Left cardiac atrium (tissue), 4 donors: Measurements from ENCODE around the gene NUP62. TPM values are rescaled to one million over a fixed set of nuclear protein-coding genes. Genes with fewer than 3 reads are reported as not detected.

Source experiments
- ATAC-seq, 2 donors: fragments of 200-7000 bp; cut with Tn5 transposase; one replicate each; pipeline ENCODE4 v1.9.1; 2020; ENCODE audit warnings: mild to moderate bottlenecking in 2 of 2, moderate library complexity in 2 of 2
- DNase-seq: peaks from one replicate; pipeline ENCODE4 v3.0.0-alpha.2; 2020
- intact Hi-C, 2 donors: fragments of 100-400 bp; cut with DNase I; formaldehyde crosslinking; loops; one replicate each; pipeline versions ENCODE4 v1.14.1 to v1.15.1; 2022 to 2023
- microRNA-seq, 2 donors: library from miRNA; unstranded; fragments of <30 nt; microRNA quantifications; one replicate each; pipeline ENCODE4 v1.2.0, GENCODE V29; 2020
- total RNA-seq, 2 donors: library from RNA; stranded (reverse); fragmentation: NEBNext Ultra II Directional; extraction: Animal tissue kit (Norgen Biotek cat#: 25700); gene quantifications; one replicate each; pipeline ENCODE4 v1.2.1, GENCODE V29; 2021
- donor health status: DM: no; HTN: yes; CAD: no.
- donor health status: DM: no; HTN: yes; CAD: no; lungs with severe emphysema.
- donor health status: DM: yes; HTN: yes; CAD: no.
- donor health status: Dilated cardiomyopathy.

The NUP62 gene
- total RNA-seq, 2 donors from 2014 or later: 28.1 to 29.8 TPM

DNA sequence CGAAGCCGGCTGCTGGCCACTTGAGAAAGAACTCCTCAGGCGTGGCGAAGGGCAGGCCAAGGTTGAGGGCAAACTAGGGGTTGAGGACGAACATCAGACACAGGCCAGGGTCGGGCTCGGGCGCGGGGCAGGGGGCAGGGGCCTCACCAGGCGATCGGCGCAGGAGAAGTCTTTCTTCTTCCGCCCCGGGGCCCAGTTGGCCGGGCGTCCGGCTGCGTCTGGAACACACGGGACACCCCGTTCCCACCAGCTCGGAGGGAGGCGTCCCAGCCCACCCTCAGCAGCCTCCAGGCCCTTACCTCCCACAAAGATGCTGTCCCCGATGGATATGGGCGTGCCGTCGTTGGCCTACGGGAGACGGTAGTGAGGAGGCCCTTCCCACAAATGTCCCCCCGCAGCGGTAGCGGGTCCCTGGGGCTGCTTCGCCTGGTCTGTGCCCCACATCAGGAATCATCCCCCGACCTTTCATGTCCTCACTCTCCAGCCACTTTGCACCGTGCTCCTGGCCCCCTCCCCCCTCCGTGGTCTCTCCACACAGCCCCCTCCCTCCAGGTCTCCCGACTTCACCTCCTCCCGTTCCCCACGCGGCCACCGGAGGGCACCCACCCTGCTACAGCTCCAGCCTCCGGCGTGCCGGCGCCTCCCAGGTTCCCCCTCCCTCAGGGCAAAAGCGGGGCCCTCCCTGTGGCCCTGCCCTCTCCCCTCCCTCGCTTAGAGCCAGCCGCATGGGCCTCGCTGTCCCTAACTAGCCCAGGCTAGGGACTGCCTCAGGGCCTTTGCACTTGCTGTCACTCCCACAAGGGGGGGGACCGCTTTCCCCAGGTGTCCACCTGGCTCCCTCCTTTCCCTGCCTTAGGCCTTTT lies 66.7 kb downstream of the NUP62 start:
- DNase-seq: peak; percentile 33
- no peak for ATAC-seq
- intact Hi-C loops: loop anchor here in 1 of 2 donors (10.0 kb wide), 1 partner anchor 48 kb away; the partner anchor contains the start of genes FUZ and MED25

DNA sequence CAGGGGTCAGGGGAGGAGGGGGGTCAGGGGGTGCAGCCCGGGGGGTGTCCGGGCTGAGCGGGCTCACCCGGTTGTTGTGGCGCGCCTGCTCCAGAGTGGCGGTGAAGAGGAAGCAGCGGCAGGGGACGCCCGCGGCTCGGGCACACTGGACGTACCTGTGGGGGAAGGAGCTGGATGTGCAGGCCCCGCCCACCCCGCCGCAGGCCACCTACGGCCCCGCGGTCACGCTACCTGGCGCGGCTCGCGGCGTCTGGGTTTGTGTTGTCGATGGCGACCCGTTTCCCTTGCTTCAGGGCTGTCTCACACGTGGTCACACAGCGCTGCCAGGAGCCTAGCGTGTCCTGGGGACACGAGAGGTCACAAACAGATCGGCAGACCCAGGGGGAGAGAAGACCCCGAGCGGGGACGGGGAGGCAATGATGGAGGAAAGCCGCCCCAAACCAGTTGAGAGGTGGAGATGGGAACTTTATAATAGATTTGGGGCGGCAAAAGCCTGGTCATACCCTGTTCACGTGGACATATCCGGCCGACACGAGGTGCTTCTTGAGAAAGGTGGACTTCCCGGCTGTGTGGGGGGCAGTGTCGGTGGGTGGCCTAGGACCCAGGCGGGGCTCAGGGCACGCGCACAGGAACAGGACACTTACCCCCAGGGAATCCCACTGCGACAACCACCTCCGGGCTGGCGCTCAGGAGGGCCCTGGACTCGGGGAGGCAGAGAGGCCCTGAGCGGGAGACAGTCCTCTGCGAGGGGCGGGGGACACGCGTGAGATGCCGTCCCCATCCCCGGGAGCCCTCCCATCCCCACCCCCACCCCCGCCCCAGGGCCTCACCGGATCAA lies 67.5 kb downstream of the NUP62 start:
- ATAC-seq (no peak), DNase-seq (no peak)
- intact Hi-C loops: loop anchor here in 1 of 2 donors (10.0 kb wide), 1 partner anchor 47 kb away; the partner anchor contains the start of genes FUZ and MED25

DNA sequence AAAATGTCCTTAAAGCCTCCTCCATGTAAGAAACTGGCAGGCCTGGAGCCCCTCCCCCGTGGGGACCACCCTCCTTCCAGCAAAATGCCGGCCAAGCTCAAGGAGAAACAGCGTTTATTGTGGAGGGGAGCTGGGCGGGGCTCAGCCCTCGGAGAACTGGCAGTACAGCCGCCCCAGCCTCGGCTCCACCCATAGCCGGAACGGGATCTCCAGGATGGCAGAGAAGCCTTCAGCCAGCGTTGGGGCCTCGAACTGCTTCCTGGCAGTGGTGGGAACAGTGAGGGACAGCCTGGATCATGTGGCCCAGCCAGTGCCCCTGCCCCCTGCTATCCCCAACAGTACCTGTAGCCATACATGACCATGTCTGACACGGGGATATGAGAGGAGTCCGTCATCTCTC lies 68.2 kb downstream of the NUP62 start:
- intact Hi-C loops: loop anchor here in 1 of 2 donors (10.0 kb wide), 1 partner anchor 46 kb away; the partner anchor contains the start of genes FUZ and MED25
- ATAC-seq: peak in 1 of 2 donors; percentile 5
- peak; percentile 77 for DNase-seq

DNA sequence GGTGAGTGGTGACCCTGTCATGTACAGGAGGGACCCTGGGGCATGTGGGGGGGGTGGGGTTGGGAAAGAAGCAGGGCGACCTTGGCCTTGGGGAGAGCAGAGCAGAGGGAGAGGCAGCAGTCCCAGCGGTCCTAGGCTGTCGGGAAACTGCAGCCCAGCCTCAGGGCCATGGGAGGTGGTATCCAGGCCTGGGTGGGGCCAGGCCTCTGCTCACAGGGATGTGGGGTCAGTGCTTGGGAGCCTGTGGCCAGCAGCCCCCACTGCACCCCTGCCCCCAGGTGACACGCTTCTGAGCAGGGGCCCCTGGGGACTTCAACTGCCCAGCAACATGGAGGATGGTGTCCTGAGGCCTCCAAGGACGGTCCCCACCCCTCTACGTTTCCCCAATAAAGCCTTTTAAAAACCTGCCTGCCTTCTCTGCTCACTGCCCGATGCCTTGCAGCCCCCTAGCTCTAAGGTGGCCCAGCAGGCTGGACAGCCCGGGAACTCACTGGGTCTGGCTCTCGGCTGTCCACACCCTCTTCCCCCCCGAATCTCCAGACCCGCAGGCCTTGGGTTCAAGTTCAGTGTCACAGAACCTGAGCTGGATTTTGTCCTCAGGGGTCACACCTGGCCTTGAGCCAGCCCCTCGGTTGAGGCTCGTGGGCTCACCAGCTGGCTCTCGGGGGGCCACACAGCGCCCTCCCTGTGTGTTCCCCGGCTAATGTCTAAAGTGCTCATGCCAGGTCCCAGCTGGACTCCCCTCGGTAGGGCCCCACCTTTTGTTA lies 68.8 kb downstream of the NUP62 start:
- ATAC-seq (no peak), DNase-seq (no peak)
- intact Hi-C loops: loop anchor here in 1 of 2 donors (10.0 kb wide), 1 partner anchor 46 kb away; the partner anchor contains the start of genes FUZ and MED25

DNA sequence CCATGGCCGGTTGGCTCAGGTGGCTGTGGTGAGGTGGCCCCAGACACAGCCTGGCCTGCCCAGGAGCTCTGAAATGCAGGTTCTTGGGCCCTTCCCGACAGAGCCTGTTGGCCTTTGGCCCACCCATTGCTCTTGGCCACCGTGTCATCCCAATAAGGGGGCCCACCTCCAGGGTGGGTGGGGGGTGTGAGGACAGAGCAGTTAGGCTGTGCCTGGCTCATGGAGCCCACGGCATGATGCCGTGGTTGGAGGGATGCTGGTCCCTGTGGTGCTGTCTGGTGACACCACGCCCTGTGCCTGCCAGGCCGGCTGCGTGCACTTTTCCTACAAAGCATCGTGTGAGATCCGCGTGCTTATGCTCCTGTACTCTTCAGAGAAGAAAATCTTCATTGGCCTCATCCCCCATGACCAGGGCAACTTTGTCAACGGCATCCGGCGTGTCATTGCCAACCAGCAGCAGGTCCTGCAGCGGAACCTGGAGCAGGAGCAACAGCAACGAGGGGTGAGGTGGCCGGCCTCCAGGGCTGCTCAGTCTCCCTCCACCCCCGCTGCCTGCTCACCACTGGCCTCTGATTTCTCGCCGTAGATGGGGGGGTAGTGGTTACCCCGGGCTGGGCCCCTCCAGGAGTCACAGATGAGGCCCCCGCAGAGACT lies 69.5 kb downstream of the NUP62 start:
- ATAC-seq: no peak
- intact Hi-C loops: loop anchor here in 1 of 2 donors (10.0 kb wide), 1 partner anchor 45 kb away; the partner anchor contains the start of genes FUZ and MED25
- no peak for DNase-seq

DNA sequence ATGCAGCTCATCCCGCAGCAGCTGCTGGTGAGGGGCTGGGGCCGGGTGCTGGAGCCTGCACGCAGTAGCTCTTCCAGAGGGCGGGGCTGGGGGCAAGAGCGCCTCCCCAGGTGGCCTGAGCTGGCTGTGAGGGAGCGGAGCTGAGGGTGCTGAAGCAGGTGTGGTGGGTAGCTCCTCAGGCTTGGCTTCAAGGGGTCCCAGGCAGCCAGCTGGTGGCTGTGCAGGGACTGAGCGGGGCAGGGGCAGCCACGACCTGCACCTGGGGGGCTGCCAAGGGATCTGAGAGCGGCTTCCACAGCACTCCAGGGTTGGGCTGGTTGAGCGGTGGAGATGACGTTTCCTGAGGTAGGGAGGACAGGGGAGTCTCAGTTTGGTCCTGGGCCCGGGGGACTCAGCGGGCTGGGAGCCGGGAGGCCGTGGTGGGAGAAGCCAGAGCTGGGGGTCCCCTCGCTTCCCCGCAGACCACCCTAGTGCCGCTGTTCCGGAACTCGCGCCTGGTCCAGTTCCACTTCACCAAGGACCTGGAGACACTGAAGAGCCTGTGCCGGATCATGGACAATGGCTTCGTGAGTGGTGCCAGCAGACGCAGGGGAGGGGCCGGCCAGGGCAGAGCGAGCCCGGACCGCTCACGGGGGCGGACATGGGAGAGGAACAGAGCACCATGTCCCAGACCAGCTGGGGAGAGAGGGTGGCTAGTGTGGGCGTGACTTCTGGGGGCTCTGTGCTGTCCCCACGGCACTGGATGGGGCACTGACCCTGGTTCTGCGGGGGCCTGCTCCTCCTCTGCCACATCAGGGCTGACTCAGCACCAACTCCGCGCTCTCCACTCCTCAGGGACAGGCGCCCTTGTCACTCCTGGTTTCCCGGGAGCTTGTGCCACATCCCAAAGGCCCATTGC lies 71.0 kb downstream of the NUP62 start:
- peak; percentile 18 for DNase-seq
- intact Hi-C loops: no loop called here
- peak in 1 of 2 donors; percentile 1 for ATAC-seq

DNA sequence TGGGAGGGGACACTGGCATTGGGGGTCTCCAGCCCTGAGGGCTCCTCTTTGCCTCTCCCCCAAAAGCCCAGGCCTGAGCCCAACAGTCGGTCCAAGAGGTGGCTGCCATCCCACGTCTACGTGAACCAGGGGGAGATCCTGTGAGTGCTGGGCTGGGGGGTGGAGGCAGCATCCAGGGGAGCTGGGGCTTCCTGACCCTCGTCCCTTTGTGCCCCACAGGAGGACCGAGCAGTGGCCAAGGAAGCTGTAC lies 71.5 kb downstream of the NUP62 start:
- DNase-seq (no peak), ATAC-seq (no peak)
- intact Hi-C loops: no loop called here

DNA sequence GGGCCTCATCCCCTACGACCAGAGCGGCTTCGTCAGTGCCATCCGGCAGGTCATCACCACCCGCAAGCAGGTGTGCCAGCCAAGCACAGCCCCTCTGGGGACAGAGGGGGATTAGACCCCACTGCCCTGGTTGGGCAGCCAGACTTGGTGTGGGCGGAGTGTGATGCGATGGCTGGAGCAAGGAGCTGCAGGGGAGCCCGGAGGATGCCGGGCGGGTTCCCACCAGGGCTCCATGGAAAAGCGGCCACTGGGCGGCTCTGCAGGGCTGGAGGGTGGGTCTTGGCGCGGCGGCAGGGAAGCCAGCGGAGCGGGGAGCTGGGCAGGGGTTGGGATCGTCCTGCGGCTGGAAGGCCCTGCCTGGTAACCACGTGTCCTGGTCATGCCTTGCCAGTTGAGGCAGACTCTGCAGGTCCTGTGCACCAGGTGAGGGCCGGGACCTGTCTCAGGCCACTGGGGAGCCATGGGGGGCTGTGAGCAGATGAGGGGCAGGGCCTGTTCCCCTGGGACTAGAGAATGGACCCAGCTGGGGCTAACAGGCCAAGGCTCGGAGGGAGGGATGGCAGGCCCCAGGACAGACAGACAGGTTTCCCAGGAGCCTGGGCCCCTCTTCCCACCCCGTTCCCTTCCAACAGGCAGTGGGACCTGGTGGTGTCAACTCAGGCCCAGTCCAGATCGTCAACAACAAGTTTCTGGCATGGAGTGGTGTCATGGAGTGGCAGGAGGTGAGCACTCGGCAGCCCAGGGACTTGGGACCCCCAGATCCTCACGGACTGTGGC lies 72.1 kb downstream of the NUP62 start:
- DNase-seq: no peak
- intact Hi-C loops: no loop called here
- ATAC-seq: no peak

Small RNAs within 50 kb of the gene (microRNA-seq; reads per million reads assigned to microRNA genes)
- gene MIR4750: 0 to 0.60 reads per million in 2 donors

Other genes with a start within 250 kb of the NUP62 start
- gene ADM5, start 239.9 kb downstream of the NUP62 start, total RNA-seq: 1 to 10 TPM; 1.1 to 1.2 TPM
- 1 to 10 TPM; 4.7 to 5.1 TPM for gene CPT1C, start 238.4 kb downstream of the NUP62 start, total RNA-seq
- 1 to 10 TPM in 1 of 2 donors, under 1 TPM in 1; 0.76 to 1.1 TPM for gene TSKS, start 166.2 kb downstream of the NUP62 start, total RNA-seq
- gene AP2A1, start 162.5 kb downstream of the NUP62 start, total RNA-seq: 10 to 100 TPM; 68.0 to 77.8 TPM
- 10 to 100 TPM; 11.0 to 16.2 TPM for gene FUZ, start 116.2 kb downstream of the NUP62 start, total RNA-seq
- 10 to 100 TPM; 48.7 to 55.6 TPM for gene MED25, start 111.2 kb downstream of the NUP62 start, total RNA-seq
- 100 to 1,000 TPM; 113 to 122 TPM for gene PTOV1, start 78.3 kb downstream of the NUP62 start, total RNA-seq
- 10 to 100 TPM; 38.7 to 54.5 TPM for gene PNKP, start 61.9 kb downstream of the NUP62 start, total RNA-seq
- gene AKT1S1, start 52.1 kb downstream of the NUP62 start, total RNA-seq: 10 to 100 TPM; 33.5 to 36.6 TPM
- gene TBC1D17, start 51.8 kb downstream of the NUP62 start, total RNA-seq: 10 to 100 TPM; 28.3 to 36.0 TPM
- under 1 TPM; 0.34 to 0.38 TPM for gene IL4I1, start 32.6 kb downstream of the NUP62 start, total RNA-seq
- gene ATF5, start 299 bp downstream of the NUP62 start, total RNA-seq: 10 to 100 TPM; 16.6 to 18.9 TPM
- gene SIGLEC11, start 31.7 kb upstream of the NUP62 start, total RNA-seq: 1 to 10 TPM in 1 of 2 donors, under 1 TPM in 1; 0.39 to 1.3 TPM
- 10 to 100 TPM; 18.5 to 23.5 TPM for gene VRK3, start 95.9 kb upstream of the NUP62 start, total RNA-seq
- 1 to 10 TPM; 4.3 to 6.1 TPM for gene ZNF473, start 96.5 kb upstream of the NUP62 start, total RNA-seq
- gene IZUMO2, start 233.8 kb upstream of the NUP62 start, total RNA-seq: not detected